GM12875 (cell line): ENCODE results near the gene ATF5.
"Not testable (repeated sequence)": the region's sequence is repeated elsewhere in the genome, so short reads cannot be mapped to it uniquely, and the experiment has no call there.

Experiments
- H3K4me3 ChIP-seq: one replicate; pipeline ENCODE4 v1.5.1; 2011; ENCODE audit warnings: low read depth, low read length, control low read depth
- CTCF ChIP-seq: IDR thresholded peaks from 2 replicates; pipeline ENCODE4 v1.5.1; 2011; ENCODE audit warnings: low read depth, mild to moderate bottlenecking, control low read depth, inconsistent platforms, low read length, moderate library complexity, borderline replicate concordance; ENCODE audit not compliant: insufficient read depth

The ATF5 gene

GRCh38 chr19:49940482-49940791, 11.4 kb downstream of the ATF5 start:
- no peak overlapping the region for H3K4me3 ChIP-seq
- no peak for TF ChIP-seq CTCF

- not testable (repeated sequence) for H3K4me3 ChIP-seq
These were observed 15.6 kb downstream of the ATF5 start for GRCh38 chr19:49944567-49944966.

DNA sequence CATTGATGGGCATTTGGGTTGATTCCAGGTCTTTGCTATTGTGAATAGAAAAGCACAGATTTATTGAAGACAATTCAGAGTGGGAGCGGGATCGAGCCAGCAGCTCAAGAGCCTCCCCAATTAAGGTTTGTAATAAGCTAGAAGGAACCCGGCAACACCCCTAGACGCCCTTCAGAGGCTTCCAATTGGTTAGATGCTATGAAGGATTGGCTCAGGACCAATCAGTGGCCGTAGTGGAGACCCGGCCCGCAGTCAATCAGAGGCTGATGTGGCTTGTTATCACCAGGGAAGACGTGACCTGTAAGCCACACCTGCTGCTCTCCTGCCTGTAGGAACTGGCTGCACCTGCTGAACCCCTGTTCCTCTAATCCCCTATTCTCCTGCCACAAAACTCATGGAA, 17.4 kb downstream of the ATF5 start:
- H3K4me3 ChIP-seq: no peak overlapping the region
- TF ChIP-seq CTCF: no peak

- H3K4me3 ChIP-seq: no peak overlapping the region
- TF ChIP-seq CTCF: no peak
These were observed 21.0 kb downstream of the ATF5 start for GRCh38 chr19:49949742-49950589.

DNA sequence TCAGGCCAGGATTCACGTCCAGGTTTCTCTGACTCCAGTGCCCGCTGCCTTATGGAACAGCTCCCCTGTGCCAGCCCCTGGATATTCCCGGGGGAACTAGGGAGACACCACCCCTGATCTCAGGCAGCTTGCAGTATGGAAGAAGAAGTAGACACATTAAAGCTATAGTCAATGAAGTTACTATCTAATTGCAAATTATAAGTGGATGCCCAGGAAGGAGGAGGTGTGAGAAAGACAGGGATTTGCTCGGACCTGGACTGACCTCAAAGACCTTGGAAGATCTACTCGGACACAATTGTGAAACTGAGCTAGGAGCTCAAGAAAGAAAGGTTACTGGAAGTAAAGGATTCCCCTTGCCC, 21.6 kb downstream of the ATF5 start:
- no peak for TF ChIP-seq CTCF
- no peak overlapping the region for H3K4me3 ChIP-seq

GRCh38 chr19:49950956-49951526, 22.0 kb downstream of the ATF5 start:
- H3K4me3 ChIP-seq: no peak overlapping the region
- TF ChIP-seq CTCF: no peak

DNA sequence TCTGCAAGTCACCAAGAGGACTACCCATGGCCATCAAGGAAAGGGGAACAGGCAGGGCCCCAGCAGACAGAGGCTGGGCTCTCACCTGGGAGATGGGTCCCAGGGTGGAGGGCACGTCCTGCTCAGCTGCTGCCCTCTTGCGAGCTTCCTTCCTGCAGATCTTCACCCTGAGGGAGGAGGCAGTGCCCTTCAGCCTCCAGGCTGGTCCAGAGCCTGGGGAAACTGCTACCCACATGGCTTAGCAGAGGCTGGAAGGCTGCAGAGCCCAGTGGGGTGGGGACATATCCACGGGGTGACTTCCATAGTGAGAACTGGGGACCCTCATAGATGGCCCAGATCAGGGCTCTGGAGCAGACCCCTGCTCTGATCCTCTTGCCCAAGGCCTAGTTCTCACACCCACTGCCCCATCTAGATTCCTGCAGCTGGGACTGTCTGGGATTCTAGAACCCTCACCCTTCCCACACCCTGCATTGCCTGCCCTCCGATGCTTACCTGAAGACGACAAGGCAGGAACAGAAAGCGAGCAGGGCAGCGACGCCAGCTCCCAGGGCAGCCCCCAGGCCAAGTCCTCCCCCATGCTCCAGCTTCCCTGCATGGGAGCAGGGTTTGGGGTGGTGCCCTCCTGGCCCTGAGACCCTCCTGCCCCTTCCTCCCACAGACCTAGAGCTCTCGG, 22.9 kb downstream of the ATF5 start:
- TF ChIP-seq CTCF: no peak
- no peak overlapping the region for H3K4me3 ChIP-seq
